G401 (cell line): ENCODE data around the gene MLH3. TPM values are rescaled to one million over a fixed set of nuclear protein-coding genes. Genes with fewer than 3 reads are reported as not detected.

ENCODE experiments used
- DNase-seq: peaks from one replicate; pipeline ENCODE4 v3.0.0-alpha.2; 2015; ENCODE audit warnings: low spot score
- in situ Hi-C: cut with HindIII; loops from 2 replicates; pipeline ENCODE4 v1.10.0; 2016; ENCODE audit warnings: low sequenced_read_pairs, mixed read lengths
- total RNA-seq: library from RNA; depleted of rRNA; stranded (reverse); fragments of >200 nt; shearing (Covaris generic); gene quantifications from 2 replicates; pipeline ENCODE4 v1.2.3, GENCODE V29; 2014; rRNA removed

MLH3 gene
- total RNA-seq, 1 experiment from 2014 or later = 21.0 TPM

DNA sequence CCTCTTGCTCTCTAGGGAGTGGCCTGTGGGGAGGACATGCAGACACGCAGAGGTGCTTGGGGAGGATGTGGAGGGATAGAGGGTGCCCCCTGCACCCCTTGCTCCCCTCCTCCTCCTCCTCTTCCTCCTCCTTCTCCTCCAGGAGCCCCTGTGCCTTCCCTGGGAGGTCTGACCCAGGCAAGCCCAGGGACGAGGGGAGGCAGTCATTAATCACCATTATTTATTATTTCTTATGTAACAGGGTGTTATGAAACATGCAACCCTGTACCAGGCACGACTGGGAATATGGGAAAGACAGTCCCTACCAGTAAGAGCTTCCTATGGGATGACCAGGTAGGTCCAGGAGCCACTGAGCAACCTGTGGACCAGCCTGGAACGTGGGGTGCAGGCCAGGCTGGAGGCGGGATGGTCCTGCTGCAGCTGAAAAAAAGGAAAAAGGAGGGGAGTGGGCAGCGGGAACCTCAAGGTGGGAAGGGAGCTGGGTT, 73.3 kb downstream of the MLH3 start:
- in situ Hi-C loops = no loop called here
- no peak for DNase-seq

DNA sequence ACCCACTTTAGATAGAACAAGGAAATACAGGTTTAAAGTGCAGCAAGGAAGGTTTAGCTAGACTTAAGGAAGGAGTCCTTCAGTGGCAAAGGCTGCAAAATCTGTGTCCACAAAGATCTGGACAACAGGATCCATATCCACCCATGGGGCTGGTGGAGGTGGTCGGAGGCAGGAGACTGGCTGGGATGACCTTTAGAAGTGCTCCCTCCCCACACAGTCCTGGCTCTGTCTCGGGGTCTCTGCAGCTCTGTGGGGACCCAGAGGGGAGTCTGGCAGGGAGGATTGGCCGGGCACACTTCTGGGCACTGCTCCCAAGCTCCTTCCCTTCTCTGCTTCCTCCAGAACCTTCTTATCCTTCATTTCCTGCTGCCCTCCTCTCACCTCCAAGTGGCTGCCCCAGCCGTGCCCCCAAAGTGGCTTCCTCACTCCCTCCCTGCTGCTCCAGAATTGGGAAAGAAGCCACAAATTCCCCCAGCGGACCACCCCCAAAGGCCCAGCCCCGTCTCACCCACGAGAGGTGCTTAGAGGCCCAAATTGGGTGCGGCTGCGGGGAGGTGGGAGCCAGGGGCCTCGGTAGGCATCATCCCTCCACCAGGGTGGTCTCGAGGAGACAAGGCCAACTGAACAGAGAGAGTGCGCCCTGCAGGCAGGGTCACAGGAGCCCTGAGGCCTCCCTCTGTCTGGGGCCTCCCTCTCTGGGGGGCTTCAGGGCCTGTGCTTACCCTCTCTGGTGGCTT, 73.9 kb downstream of the MLH3 start:
- no peak for DNase-seq
- in situ Hi-C loops = no loop called here

DNA sequence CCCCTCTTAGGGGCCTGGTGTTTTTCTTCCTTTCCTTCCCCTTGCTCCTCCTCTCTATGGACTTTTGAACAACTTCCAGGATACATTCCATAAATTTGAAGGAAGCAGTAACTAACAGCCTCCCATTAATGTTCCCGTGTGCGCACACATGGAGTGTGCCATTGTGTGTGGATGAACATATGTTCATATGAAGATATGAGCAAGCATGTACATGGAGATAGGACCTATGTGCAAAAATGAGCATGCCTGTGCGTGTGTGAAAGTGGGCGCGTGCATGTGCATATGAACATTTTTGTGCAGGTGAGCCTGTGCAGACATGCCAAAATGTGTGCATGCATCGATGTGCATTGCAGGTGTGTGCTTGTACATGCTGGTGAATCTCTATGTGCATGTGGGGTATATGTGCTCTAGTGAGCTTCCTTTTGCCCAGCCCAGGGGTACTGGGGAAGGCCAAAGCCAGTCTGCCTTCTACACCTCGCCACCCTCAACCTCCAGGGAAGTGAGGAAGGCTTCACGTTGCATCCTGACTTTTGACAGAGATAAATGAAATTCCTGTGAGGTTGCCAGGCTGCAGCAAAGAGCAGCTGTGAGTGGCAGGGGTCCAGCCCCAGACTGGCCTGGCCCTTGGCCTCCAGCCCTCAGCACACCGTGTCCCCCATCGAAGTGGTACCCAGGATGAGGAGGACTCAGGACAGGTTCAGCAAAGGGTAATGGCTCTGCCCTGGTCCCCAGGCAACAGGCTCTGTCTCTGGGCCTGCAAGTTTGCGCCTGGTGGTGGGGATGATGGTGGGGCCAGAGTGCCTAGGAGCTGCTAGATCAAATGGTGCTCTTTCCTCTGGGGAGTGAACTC, 74.8 kb downstream of the MLH3 start:
- no peak for DNase-seq
- in situ Hi-C loops = no loop called here

DNA sequence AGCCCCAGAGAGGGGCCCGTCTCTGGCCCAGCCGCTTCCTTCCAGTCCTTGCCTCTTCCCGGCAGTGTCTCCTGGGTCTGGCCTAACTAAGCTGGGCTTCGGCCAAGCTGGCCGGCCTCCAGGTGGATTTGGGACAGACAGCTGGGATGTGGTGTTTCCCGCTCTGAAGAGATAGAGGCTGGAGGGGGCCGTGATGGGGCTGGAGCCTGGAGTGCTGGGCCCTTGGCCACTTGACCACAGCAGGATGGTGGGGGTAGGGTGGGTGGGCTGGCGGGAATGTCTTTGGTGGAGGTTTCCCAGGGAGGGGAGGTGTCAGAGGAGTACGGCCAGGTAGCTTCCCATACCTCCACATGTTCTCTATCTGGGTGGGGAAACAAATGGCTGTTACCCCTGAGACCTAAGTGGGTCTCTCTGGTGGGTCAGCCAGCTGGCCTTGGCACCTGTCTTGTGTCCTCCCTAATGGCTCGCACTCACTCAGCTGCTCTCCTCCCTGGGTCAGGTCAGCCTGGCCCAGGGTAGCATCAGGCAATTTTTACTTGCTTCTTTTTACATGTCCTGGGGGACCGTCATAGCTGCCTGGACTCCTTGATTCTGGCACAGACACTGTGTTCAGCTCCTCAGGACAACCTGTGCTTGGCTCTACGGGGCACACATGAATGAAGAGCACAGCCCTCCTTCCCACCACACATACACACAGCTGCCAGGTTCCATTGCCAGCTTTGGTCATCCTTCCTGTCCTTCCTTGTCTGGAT, 76.0 kb downstream of the MLH3 start:
- in situ Hi-C loops = no loop called here
- no peak for DNase-seq

DNA sequence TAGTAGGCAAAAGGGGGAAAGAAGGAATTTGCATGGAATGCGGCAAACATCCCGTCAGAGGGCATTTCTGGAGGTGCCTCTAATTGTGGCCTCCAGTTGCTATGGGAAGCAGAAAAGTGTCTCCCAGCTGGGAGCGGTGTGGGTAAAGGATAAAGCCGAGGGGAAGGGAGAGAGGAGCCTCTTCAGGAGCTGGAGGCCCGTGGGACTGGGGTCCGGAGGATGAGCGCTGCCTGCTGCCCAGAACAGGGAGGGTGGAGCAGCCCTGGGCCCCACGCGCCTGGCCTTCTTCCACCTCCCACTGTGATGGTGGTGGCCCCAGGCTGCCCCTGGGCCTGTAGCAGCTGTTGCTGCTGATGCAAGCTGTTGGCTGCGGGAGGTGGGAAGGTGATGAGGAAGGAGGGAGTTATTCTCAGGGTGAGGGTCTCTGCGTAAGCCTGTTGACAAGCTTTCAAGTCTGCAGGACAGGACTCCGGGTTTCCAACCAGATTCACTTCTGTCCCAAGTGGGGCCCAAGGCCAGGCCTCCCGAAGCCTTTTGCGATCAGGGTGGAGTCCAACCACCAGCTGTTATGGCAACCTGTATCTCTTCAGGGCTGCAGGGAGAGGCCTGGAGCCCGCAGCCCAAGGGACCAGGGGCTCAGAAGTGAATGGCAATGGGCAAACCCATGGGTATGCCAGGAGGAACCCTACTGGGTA, 76.8 kb downstream of the MLH3 start:
- no peak for DNase-seq
- in situ Hi-C loops = no loop called here

DNA sequence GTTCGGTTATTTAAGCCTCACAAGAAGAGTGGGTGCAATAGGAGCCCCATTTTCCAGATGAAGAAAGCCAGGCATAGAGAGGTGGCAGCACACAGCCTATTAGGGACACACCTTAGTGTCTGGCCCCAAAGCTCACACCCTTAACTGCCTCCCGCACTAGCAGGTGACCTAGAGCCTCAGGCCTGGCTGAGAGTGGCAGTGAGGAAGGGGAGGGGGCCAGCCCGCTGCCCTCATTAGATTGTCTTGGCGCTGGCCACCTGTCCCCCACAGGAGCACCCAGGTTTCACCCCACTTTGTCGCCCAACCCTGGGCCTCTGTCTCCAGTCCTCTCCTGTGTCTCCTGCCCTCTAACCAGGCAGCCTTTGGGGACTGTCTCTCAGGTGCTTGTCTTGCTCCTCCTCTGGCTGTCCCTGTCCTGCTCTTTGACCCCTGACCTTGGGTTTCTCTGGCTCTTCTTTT, 77.3 kb downstream of the MLH3 start:
- DNase-seq = no peak
- in situ Hi-C loops = no loop called here

DNA sequence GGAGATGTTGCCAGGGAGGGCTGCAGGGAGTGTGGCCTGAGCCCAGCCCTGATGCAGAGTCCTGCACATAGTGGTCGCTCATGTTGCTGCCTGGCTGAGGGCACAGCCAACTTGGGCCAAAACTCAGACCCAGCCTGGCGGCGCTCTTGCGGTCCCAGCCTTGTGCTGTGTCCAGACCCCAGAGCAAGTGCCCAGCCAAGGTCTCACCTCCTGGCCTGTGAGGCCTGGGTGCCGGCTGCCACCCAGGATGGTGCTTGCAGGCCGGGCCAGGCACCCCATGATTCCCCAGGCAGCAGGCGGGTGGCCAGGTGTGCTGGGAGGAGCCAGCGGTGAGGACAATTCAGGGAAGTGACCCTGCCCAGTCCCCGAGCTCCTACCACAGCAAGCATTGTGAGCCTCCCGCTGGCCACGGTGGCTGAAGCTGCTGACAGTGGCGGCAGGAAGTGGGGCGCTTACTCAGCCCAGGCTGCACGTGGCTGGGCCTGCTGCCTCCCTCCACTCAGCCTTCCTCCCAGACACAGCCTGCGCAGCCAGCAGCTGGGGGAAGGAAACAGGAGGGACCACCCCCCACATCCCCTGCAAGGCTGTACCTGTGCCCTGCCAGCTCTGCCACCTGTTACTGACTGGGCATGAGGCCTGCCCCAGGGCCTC, 78.1 kb downstream of the MLH3 start:
- DNase-seq = no peak
- in situ Hi-C loops = no loop called here

DNA sequence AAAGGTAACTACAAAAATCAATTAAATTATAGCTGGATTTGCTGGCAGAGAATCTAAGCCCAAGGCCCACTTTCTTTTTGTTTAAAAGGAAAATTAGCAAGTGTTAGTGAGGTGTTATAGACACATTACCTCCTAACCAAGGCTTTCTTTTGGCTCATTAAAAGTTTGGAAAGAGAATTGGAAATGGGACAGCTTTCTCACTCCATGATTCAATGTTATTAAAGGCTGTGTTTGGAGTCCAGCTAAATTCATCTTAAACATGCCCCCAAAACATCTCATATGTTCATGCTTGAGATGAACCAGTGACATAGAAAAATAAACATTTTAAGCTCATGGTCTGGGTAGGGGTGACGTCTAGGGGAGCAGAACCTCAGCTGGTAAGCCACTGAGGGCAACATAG, 82.5 kb downstream of the MLH3 start:
- DNase-seq = no peak
- in situ Hi-C loops = no loop called here

DNA sequence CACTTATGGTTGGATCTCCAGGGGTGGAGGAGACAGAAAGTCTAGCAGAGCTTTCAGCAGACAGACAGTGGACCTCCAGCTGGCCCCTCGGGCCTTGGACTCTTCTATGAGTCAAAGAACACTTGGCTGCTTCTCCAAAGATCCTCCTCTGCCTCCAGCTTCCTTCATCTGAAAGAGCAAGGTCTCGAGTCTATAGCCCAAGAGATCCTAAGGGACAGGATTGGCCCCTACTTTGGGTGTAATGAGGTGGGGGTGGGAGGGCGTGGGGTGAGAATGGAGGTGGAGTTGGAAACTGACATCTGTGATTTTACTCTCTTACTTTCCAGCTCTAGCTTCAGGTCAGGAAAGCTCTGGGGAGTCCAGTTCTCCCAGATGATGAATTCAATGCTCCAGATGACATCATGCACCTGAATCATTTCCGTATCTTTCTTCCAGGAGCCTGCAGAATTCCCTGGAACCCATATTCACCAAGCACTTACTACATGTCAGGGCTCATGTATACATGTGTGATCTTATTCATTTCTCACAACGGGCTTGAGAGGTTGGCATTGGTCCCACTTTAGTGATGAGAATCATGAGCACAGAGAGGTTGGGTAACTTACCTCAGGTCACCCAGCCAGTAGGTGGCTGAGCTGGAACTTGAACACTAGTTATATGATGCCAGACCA, 85.6 kb downstream of the MLH3 start:
- DNase-seq = no peak
- in situ Hi-C loops = no loop called here

DNA sequence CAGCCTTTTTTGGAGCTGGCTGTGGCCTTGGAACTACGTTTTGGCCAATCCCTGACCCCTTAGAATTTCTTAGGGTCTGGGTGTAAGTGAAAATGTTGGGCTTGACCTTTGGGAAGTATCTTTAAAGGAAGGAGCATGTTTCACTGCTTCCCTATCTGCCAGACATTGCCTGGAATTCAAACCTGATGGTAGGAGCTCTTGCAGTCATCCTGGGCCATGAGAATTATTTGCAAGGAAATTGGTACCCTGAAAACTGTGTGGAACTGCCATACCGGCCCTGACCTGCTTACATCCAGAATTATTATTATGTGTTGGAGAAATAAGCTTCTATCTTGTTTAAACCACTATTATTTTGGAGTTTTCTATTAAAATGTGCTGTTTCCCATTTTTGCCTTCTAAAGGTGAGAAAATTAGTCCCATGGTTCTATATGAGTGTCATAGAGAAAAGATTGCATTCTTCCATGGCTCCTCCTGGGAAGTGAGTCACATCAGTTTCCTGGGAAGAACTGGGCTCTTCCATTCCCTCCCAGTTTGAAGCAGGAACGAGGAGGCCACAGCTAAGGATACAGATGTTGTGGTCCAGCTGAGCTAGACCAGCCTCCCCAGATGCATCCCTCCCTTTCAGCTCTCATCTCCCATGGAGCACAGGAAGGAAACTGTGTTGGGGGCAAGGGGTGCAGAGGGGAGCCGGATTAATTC, 86.3 kb downstream of the MLH3 start:
- in situ Hi-C loops = no loop called here
- DNase-seq = no peak

Other genes starting within 250 kb of the MLH3 start
- not detected in 2 replicates for gene PROX2, start 175.3 kb downstream of the MLH3 start, total RNA-seq
- 93.5 and 101 TPM in 2 replicates for gene DLST, start 169.6 kb downstream of the MLH3 start, total RNA-seq
- 31.0 and 33.7 TPM in 2 replicates for gene RPS6KL1, start 128.2 kb downstream of the MLH3 start, total RNA-seq
- 1.8 and 3.9 TPM in 2 replicates for gene PGF, start 95.9 kb downstream of the MLH3 start, total RNA-seq
- gene EIF2B2, start 48.5 kb downstream of the MLH3 start, total RNA-seq = 48.6 and 88.4 TPM in 2 replicates
- 11.9 and 18.7 TPM in 2 replicates for gene ACYP1, start 12.6 kb upstream of the MLH3 start, total RNA-seq
- gene ZC2HC1C, start 18.2 kb upstream of the MLH3 start, total RNA-seq = 2.1 TPM in 1 of 2 replicates, not detected in the other
- 47.9 and 49.3 TPM in 2 replicates for gene NEK9, start 75.6 kb upstream of the MLH3 start, total RNA-seq
- 180 and 202 TPM in 2 replicates for gene TMED10, start 125.1 kb upstream of the MLH3 start, total RNA-seq
- gene FOS, start 227.4 kb upstream of the MLH3 start, total RNA-seq = 29.8 and 41.0 TPM in 2 replicates